ENCODE data around the gene CCDC188.

- TF ChIP-seq CTCF (IDR thresholded peaks at IDR 0.05), result no peak
- TF ChIP-seq POLR2AphosphoS5 (IDR thresholded peaks at IDR 0.05; ENCODE audit: low read depth, low read length), result no peak
Measured at GRCh38 chr22:20177217-20177911, 26.5 kb upstream of the CCDC188 start.
